ENCODE data around the gene PFKFB3. TPM values are rescaled to one million over a fixed set of nuclear protein-coding genes. Genes with fewer than 3 reads are reported as not detected.

Gene PFKFB3
- total RNA-seq, 1 donor from 2014 or later: 34.1 TPM

- DNase-seq: no peak
Observed at GRCh38 chr10:6220418-6221191, 17.9 kb downstream of the PFKFB3 start.

- no peak for DNase-seq
Observed at GRCh38 chr10:6221192-6221940, 18.6 kb downstream of the PFKFB3 start.

GRCh38 chr10:6221971-6222751 lies 19.4 kb downstream of the PFKFB3 start:
- no peak for DNase-seq

- no peak for DNase-seq
Observed at GRCh38 chr10:6222755-6223154, 20.0 kb downstream of the PFKFB3 start.

- no peak for DNase-seq
Observed at GRCh38 chr10:6223981-6224380, 21.2 kb downstream of the PFKFB3 start.

GRCh38 chr10:6224781-6225180 lies 22.0 kb downstream of the PFKFB3 start:
- DNase-seq: no peak

GRCh38 chr10:6225263-6225814 lies 22.6 kb downstream of the PFKFB3 start:
- no peak for DNase-seq

- DNase-seq: no peak
Observed at GRCh38 chr10:6226216-6226615, 23.5 kb downstream of the PFKFB3 start.

- no peak for DNase-seq
Observed at GRCh38 chr10:6227346-6227745, 24.6 kb downstream of the PFKFB3 start.

- no peak for DNase-seq
Observed at GRCh38 chr10:6228010-6228511, 25.3 kb downstream of the PFKFB3 start.

GRCh38 chr10:6228647-6229046 lies 25.9 kb downstream of the PFKFB3 start:
- no peak for DNase-seq

- no peak for DNase-seq
Observed at GRCh38 chr10:6229290-6229689, 26.6 kb downstream of the PFKFB3 start.

GRCh38 chr10:6229746-6230145 lies 27.0 kb downstream of the PFKFB3 start:
- no peak for DNase-seq

- no peak for DNase-seq
Observed at GRCh38 chr10:6230315-6230714, 27.6 kb downstream of the PFKFB3 start.

- no peak for DNase-seq
Observed at GRCh38 chr10:6231146-6231545, 28.4 kb downstream of the PFKFB3 start.

GRCh38 chr10:6231730-6232129 lies 29.0 kb downstream of the PFKFB3 start:
- DNase-seq: no peak

- DNase-seq: no peak
Observed at GRCh38 chr10:6232225-6232807, 29.6 kb downstream of the PFKFB3 start.

- DNase-seq: no peak
Observed at GRCh38 chr10:6232846-6233724, 30.4 kb downstream of the PFKFB3 start.

- DNase-seq: no peak
Observed at GRCh38 chr10:6233725-6234277, 31.1 kb downstream of the PFKFB3 start.

- DNase-seq: no peak
Observed at GRCh38 chr10:6234371-6234770, 31.6 kb downstream of the PFKFB3 start.
